ENCODE results near the gene EVA1A. TPM values are rescaled to one million over a fixed set of nuclear protein-coding genes. Genes with fewer than 3 reads are reported as not detected.

Gene EVA1A
- total RNA-seq, 1 donor from 2014 or later: 19.0 TPM

- Mint-ChIP-seq H3K4me3 (ENCODE audit: unreplicated experiment) (no peak overlapping the region), H3K27me3 (ENCODE audit: low read depth, unreplicated experiment) (no peaks in the 10 kb centered on the region), H3K9me3 (ENCODE audit: unreplicated experiment) (peaks cover 2% of the 10 kb centered on the region), H3K4me1 (ENCODE audit: low read depth, unreplicated experiment) (peaks cover 44% of the 10 kb centered on the region), H3K36me3 (ENCODE audit: low read depth, unreplicated experiment) (no peaks in the 10 kb centered on the region), H3K27ac (ENCODE audit: unreplicated experiment) (no peak overlapping the region)
- H3K36me3 ChIP-seq (ENCODE audit: insufficient read depth, low read length): no peaks in the 10 kb centered on the region
- H3K9me3 ChIP-seq (ENCODE audit: insufficient read depth, low read depth, low read length): no peaks in the 10 kb centered on the region
- H3K4me3 ChIP-seq (ENCODE audit: insufficient read depth, low read depth, low read length): no peak overlapping the region
- no peaks in the 10 kb centered on the region for H3K79me2 ChIP-seq (ENCODE audit: insufficient read depth, low read length)
- H3K9ac ChIP-seq (ENCODE audit: low read length): no peak overlapping the region
- no peak for DNase-seq (ENCODE audit: low read depth)
- no peak overlapping the region for H3K4me2 ChIP-seq (ENCODE audit: low read length)
- H3K27me3 ChIP-seq (ENCODE audit: insufficient read depth, low read length): no peaks in the 10 kb centered on the region
- no peak for FAIRE-seq
- TF ChIP-seq EZH2 (IDR thresholded peaks at IDR 0.05; ENCODE audit: insufficient read depth, low read length): no peak
- TF ChIP-seq CTCF (IDR thresholded peaks at IDR 0.05; ENCODE audit: insufficient read depth, low read depth, low read length): no peak
- peaks cover 20% of the 10 kb centered on the region for H3K4me1 ChIP-seq (ENCODE audit: insufficient read depth, low read length)
- H3K27ac ChIP-seq (ENCODE audit: low read depth, low read length): no peak overlapping the region
- no peaks in the 10 kb centered on the region for H4K20me1 ChIP-seq (ENCODE audit: insufficient read depth, low read length)
- no peak overlapping the region for H2AFZ ChIP-seq (ENCODE audit: low read depth, low read length)
These were observed 8.8 kb upstream of the EVA1A start for GRCh38 chr2:75569546-75569945.

GRCh38 chr2:75568174-75568573, 7.4 kb upstream of the EVA1A start:
- H3K36me3 ChIP-seq (ENCODE audit: insufficient read depth, low read length): no peaks in the 10 kb centered on the region
- Mint-ChIP-seq H3K4me1 (ENCODE audit: low read depth, unreplicated experiment) (peaks cover 43% of the 10 kb centered on the region), H3K27ac (ENCODE audit: unreplicated experiment) (no peak overlapping the region), H3K9me3 (ENCODE audit: unreplicated experiment) (peaks cover 2% of the 10 kb centered on the region), H3K27me3 (ENCODE audit: low read depth, unreplicated experiment) (no peaks in the 10 kb centered on the region), H3K36me3 (ENCODE audit: low read depth, unreplicated experiment) (no peaks in the 10 kb centered on the region), H3K4me3 (ENCODE audit: unreplicated experiment) (no peak overlapping the region)
- no peaks in the 10 kb centered on the region for H3K79me2 ChIP-seq (ENCODE audit: insufficient read depth, low read length)
- no peak overlapping the region for H3K27ac ChIP-seq (ENCODE audit: low read depth, low read length)
- no peak overlapping the region for H3K9ac ChIP-seq (ENCODE audit: low read length)
- H3K4me1 ChIP-seq (ENCODE audit: insufficient read depth, low read length): peaks cover 20% of the 10 kb centered on the region
- H3K9me3 ChIP-seq (ENCODE audit: insufficient read depth, low read depth, low read length): no peaks in the 10 kb centered on the region
- no peak for DNase-seq (ENCODE audit: low read depth)
- H2AFZ ChIP-seq (ENCODE audit: low read depth, low read length): no peak overlapping the region
- H3K4me2 ChIP-seq (ENCODE audit: low read length): no peak overlapping the region
- no peak for FAIRE-seq
- TF ChIP-seq CTCF (IDR thresholded peaks at IDR 0.05; ENCODE audit: insufficient read depth, low read depth, low read length) (no peak), EZH2 (IDR thresholded peaks at IDR 0.05; ENCODE audit: insufficient read depth, low read length) (no peak)
- no peaks in the 10 kb centered on the region for H4K20me1 ChIP-seq (ENCODE audit: insufficient read depth, low read length)
- H3K27me3 ChIP-seq (ENCODE audit: insufficient read depth, low read length): no peaks in the 10 kb centered on the region
- H3K4me3 ChIP-seq (ENCODE audit: insufficient read depth, low read depth, low read length): no peak overlapping the region

GRCh38 chr2:75565472-75566462, 5.0 kb upstream of the EVA1A start:
- H3K36me3 ChIP-seq (ENCODE audit: insufficient read depth, low read length): no peaks in the 10 kb centered on the region
- H3K4me3 ChIP-seq (ENCODE audit: insufficient read depth, low read depth, low read length): no peak overlapping the region
- no peak overlapping the region for H2AFZ ChIP-seq (ENCODE audit: low read depth, low read length)
- no peaks in the 10 kb centered on the region for H3K27me3 Mint-ChIP-seq (ENCODE audit: low read depth, unreplicated experiment)
- peak overlapping the region; percentile 23 for H3K27ac Mint-ChIP-seq (ENCODE audit: unreplicated experiment)
- no peaks in the 10 kb centered on the region for H3K79me2 ChIP-seq (ENCODE audit: insufficient read depth, low read length)
- H3K4me2 ChIP-seq (ENCODE audit: low read length): no peak overlapping the region
- no peak overlapping the region for H3K9ac ChIP-seq (ENCODE audit: low read length)
- H3K27ac ChIP-seq (ENCODE audit: low read depth, low read length): no peak overlapping the region
- no peaks in the 10 kb centered on the region for H3K9me3 ChIP-seq (ENCODE audit: insufficient read depth, low read depth, low read length)
- H3K36me3 Mint-ChIP-seq (ENCODE audit: low read depth, unreplicated experiment): peaks cover 2% of the 10 kb centered on the region
- TF ChIP-seq CTCF (IDR thresholded peaks at IDR 0.05; ENCODE audit: insufficient read depth, low read depth, low read length) (no peak), EZH2 (IDR thresholded peaks at IDR 0.05; ENCODE audit: insufficient read depth, low read length) (no peak)
- no peaks in the 10 kb centered on the region for H4K20me1 ChIP-seq (ENCODE audit: insufficient read depth, low read length)
- peak; percentile 26 for FAIRE-seq
- no peak overlapping the region for H3K4me3 Mint-ChIP-seq (ENCODE audit: unreplicated experiment)
- peaks cover 20% of the 10 kb centered on the region for H3K4me1 ChIP-seq (ENCODE audit: insufficient read depth, low read length)
- peaks cover 44% of the 10 kb centered on the region for H3K4me1 Mint-ChIP-seq (ENCODE audit: low read depth, unreplicated experiment)
- H3K9me3 Mint-ChIP-seq (ENCODE audit: unreplicated experiment): peaks cover 2% of the 10 kb centered on the region
- DNase-seq (ENCODE audit: low read depth): no peak
- no peaks in the 10 kb centered on the region for H3K27me3 ChIP-seq (ENCODE audit: insufficient read depth, low read length)
